Thyroid gland (tissue), 4 donors: Measurements from ENCODE around the gene UROC1. TPM values are rescaled to one million over a fixed set of nuclear protein-coding genes. Genes with fewer than 3 reads are reported as not detected.

Experiments used
- DNase-seq, 2 donors: peaks; one replicate each; pipeline ENCODE4 v3.0.0-alpha.2; 2019
- H3K27ac ChIP-seq, 3 donors: fragments of 200-600 bp; sonication (generic); 1 replicate in 2 of 3; 2 replicates in 1 of 3; pipeline ENCODE4 v1.5.1; 2016 to 2019; ENCODE audit warnings: mild to moderate bottlenecking in 1 of 3, moderate library complexity in 1 of 3
- H3K27me3 ChIP-seq: fragments of 200-600 bp; sonication (generic); one replicate; pipeline ENCODE4 v1.5.1; 2019
- H3K36me3 ChIP-seq, 2 donors: fragments of 200-600 bp; sonication (generic); one replicate each; pipeline ENCODE4 v1.5.1; 2016 to 2019
- H3K4me1 ChIP-seq, 2 donors: fragments of 200-600 bp; sonication (generic); one replicate each; pipeline ENCODE4 v1.5.1; 2017 to 2019
- H3K4me3 ChIP-seq, 3 donors: fragments of 200-600 bp; sonication (generic); replicated peaks in 1 of 3; 1 replicate in 2 of 3; 2 replicates in 1 of 3; pipeline ENCODE4 v1.5.1; 2016; ENCODE audit warnings: mild to moderate bottlenecking in 1 of 3
- H3K9me3 ChIP-seq: fragments of 200-600 bp; sonication (generic); one replicate; pipeline ENCODE4 v1.5.1; 2017
- CTCF ChIP-seq, 6 experiments: fragments of 200-600 bp in 3 of 6; fragments of 450-650 bp in 3 of 6; sonication (generic) in 3 of 6; IDR thresholded peaks; one replicate each; pipeline ENCODE4 v1.5.1; 2016 to 2019; ENCODE audit warnings: antibody characterized with exemption in 6 of 6, mild to moderate bottlenecking in 2 of 6, inconsistent platforms in 1 of 6, moderate library complexity in 1 of 6
- POLR2A ChIP-seq, 2 donors: fragments of 450-650 bp; IDR thresholded peaks; one replicate each; pipeline ENCODE4 v1.6.1; 2017; ENCODE audit warnings: antibody characterized with exemption in 2 of 2, mild to moderate bottlenecking in 2 of 2, moderate library complexity in 1 of 2
- WGBS, 2 donors: methylation state at CpG; one replicate each; pipeline ENCODE4 v1.1.5; 2017; 5-methylcytosine and 5-hydroxymethylcytosine counted together
- intact Hi-C: fragments of 100-400 bp; cut with DNase I; formaldehyde crosslinking; loops from one replicate; pipeline ENCODE4 v1.15.1; 2023
- total RNA-seq, 4 donors: library from RNA; depleted of rRNA; stranded (reverse); fragments of >200 nt; gene quantifications; one replicate each; pipeline ENCODE4 v1.2.3, GENCODE V29; 2016

The UROC1 gene
- total RNA-seq, 4 donors from 2014 or later: not detected

- Histone ChIP-seq H3K4me3 (no peak overlapping the region), H3K4me1 (no peaks in the 10 kb centered on the region), H3K36me3 (no peaks in the 10 kb centered on the region), H3K27ac (no peak overlapping the region), H3K27me3 (no peaks in the 10 kb centered on the region), H3K9me3 (no peaks in the 10 kb centered on the region)
- intact Hi-C loops: no loop called here
- DNase-seq: no peak
- no peak for TF ChIP-seq POLR2A (IDR thresholded peaks at IDR 0.05)
- no peak for TF ChIP-seq CTCF (IDR thresholded peaks at IDR 0.05)
- 79 to 80% methylated on average over 3 of the region's 3 CpGs for WGBS, 2 donors
Measured at GRCh38 chr3:126484148-126484547, 33.4 kb downstream of the UROC1 start.

GRCh38 chr3:126483321-126483761 is 34.2 kb downstream of the UROC1 start:
- TF ChIP-seq CTCF (IDR thresholded peaks at IDR 0.05) (no peak), POLR2A (IDR thresholded peaks at IDR 0.05) (no peak)
- intact Hi-C loops: no loop called here
- Histone ChIP-seq H3K27me3 (no peaks in the 10 kb centered on the region), H3K27ac (no peak overlapping the region), H3K9me3 (no peaks in the 10 kb centered on the region), H3K4me3 (no peak overlapping the region), H3K36me3 (no peaks in the 10 kb centered on the region), H3K4me1 (no peaks in the 10 kb centered on the region)
- 75 to 94% methylated on average over 10 to 14 of the region's 14 CpGs for WGBS, 2 donors
- no peak for DNase-seq

- H3K4me3 ChIP-seq: no peak overlapping the region
- TF ChIP-seq POLR2A (IDR thresholded peaks at IDR 0.05) (no peak), CTCF (IDR thresholded peaks at IDR 0.05) (no peak)
- intact Hi-C loops: no loop called here
- no peak for DNase-seq
- no peaks in the 10 kb centered on the region for H3K4me1 ChIP-seq
- no peaks in the 10 kb centered on the region for H3K9me3 ChIP-seq
- H3K27ac ChIP-seq: no peak overlapping the region
- H3K27me3 ChIP-seq: no peaks in the 10 kb centered on the region
- H3K36me3 ChIP-seq: no peaks in the 10 kb centered on the region
- 82 to 92% methylated on average over 15 of the region's 15 CpGs for WGBS, 2 donors
Measured at GRCh38 chr3:126482503-126483255, 34.9 kb downstream of the UROC1 start.

GRCh38 chr3:126481808-126482502 is 35.6 kb downstream of the UROC1 start:
- 81 to 85% methylated on average over 13 to 15 of the region's 16 CpGs for WGBS, 2 donors
- H3K9me3 ChIP-seq: no peaks in the 10 kb centered on the region
- no peak for DNase-seq
- TF ChIP-seq POLR2A (IDR thresholded peaks at IDR 0.05) (no peak), CTCF (IDR thresholded peaks at IDR 0.05) (no peak)
- no peaks in the 10 kb centered on the region for H3K4me1 ChIP-seq
- no peaks in the 10 kb centered on the region for H3K36me3 ChIP-seq
- intact Hi-C loops: no loop called here
- no peak overlapping the region for H3K27ac ChIP-seq
- no peak overlapping the region for H3K4me3 ChIP-seq
- H3K27me3 ChIP-seq: no peaks in the 10 kb centered on the region

GRCh38 chr3:126480861-126481260 is 36.7 kb downstream of the UROC1 start:
- intact Hi-C loops: no loop called here
- WGBS, 2 donors: 67 to 80% methylated on average over 8 of the region's 8 CpGs
- H3K27ac ChIP-seq: no peak overlapping the region
- H3K4me3 ChIP-seq: no peak overlapping the region
- H3K36me3 ChIP-seq: no peaks in the 10 kb centered on the region
- TF ChIP-seq CTCF (IDR thresholded peaks at IDR 0.05) (no peak), POLR2A (IDR thresholded peaks at IDR 0.05) (no peak)
- no peaks in the 10 kb centered on the region for H3K9me3 ChIP-seq
- no peak for DNase-seq
- H3K4me1 ChIP-seq: no peaks in the 10 kb centered on the region
- no peaks in the 10 kb centered on the region for H3K27me3 ChIP-seq
